Stomach (tissue), 9 donors: ENCODE measurements around the gene HDAC1. TPM values are rescaled to one million over a fixed set of nuclear protein-coding genes. Genes with fewer than 3 reads are reported as not detected.
A peak's percentile ranks its signal among the peaks of the same experiment; 100 is the strongest.

ENCODE experiments used
- DNase-seq, 2 donors: peaks; one replicate each; pipeline versions ENCODE4 v3.0.0 to v3.0.0-alpha.2; 2013 to 2019
- H3K27ac ChIP-seq, 5 donors: fragments of 200-600 bp in 4 of 5; sonication (generic) in 4 of 5; one replicate each; pipeline ENCODE4 v1.5.1; 2013 to 2019; ENCODE audit warnings: mild to moderate bottlenecking in 1 of 5, moderate library complexity in 1 of 5
- H3K27me3 ChIP-seq, 3 donors: fragments of 200-600 bp; sonication (generic); one replicate each; pipeline ENCODE4 v1.5.1; 2017 to 2019; ENCODE audit warnings: mixed run types in 1 of 3
- H3K36me3 ChIP-seq, 4 donors: fragments of 200-600 bp; sonication (generic); 1 replicate in 3 of 4; 2 replicates in 1 of 4; pipeline ENCODE4 v1.5.1; 2016 to 2019
- H3K4me1 ChIP-seq, 4 donors: fragments of 200-600 bp; sonication (generic); one replicate each; pipeline ENCODE4 v1.5.1; 2016 to 2019
- H3K4me3 ChIP-seq, 4 donors: fragments of 200-600 bp; sonication (generic) in 3 of 4; one replicate each; pipeline ENCODE4 v1.5.1; 2016 to 2019; ENCODE audit warnings: mild to moderate bottlenecking in 1 of 4
- H3K9me3 ChIP-seq, 4 donors: fragments of 200-600 bp; sonication (generic); one replicate each; pipeline ENCODE4 v1.5.1; 2016 to 2019
- CTCF ChIP-seq, 7 experiments: fragments of 450-650 bp in 4 of 7; fragments of 200-600 bp in 3 of 7; sonication (generic) in 3 of 7; IDR thresholded peaks; one replicate each; pipeline ENCODE4 v1.5.1; 2016 to 2019; ENCODE audit warnings: antibody characterized with exemption in 7 of 7, control low read depth in 2 of 7, mild to moderate bottlenecking in 1 of 7
- EP300 ChIP-seq: sonication (generic); formaldehyde crosslinking; IDR thresholded peaks from one replicate; pipeline ENCODE4 v1.6.1; 2017; ENCODE audit warnings: antibody characterized with exemption
- POLR2A ChIP-seq, 4 donors: fragments of 450-650 bp; IDR thresholded peaks; one replicate each; pipeline ENCODE4 v1.6.1; 2016; ENCODE audit warnings: antibody characterized with exemption in 4 of 4, control low read depth in 2 of 4, mild to moderate bottlenecking in 1 of 4, moderate library complexity in 1 of 4
- POLR2AphosphoS5 ChIP-seq, 3 donors: sonication (generic); formaldehyde crosslinking; IDR thresholded peaks; one replicate each; pipeline ENCODE4 v1.6.1; 2016; ENCODE audit warnings: antibody characterized with exemption in 3 of 3
- WGBS, 5 donors: extraction: QIAGEN DNeasy Blood & Tissue Kit in 3 of 5; methylation state at CpG; one replicate each; pipeline versions ENCODE4 v1.1.5 to v1.1.7; 2013 to 2018; 5-methylcytosine and 5-hydroxymethylcytosine counted together
- intact Hi-C: fragments of 100-400 bp; cut with DNase I; formaldehyde crosslinking; loops from one replicate; pipeline ENCODE4 v1.15.1; 2023; ENCODE audit warnings: low total_unique reads
- polyA plus RNA-seq, 3 donors: library from polyadenylated mRNA; stranded (reverse); fragments of 200-250 nt; gene quantifications; one replicate each; pipeline ENCODE4 v1.2.3, GENCODE V29; 2013
- total RNA-seq, 5 donors: library from RNA; depleted of rRNA; stranded (reverse); fragments of >200 nt; gene quantifications; one replicate each; pipeline versions ENCODE4 v1.1.0 to v1.2.3, GENCODE V29; 2014 to 2016
- donor health status: healthy with polysubstance abuse.
- donor health status: Bipolar disorder and iron deficiency.
- donor health status: healthy.

HDAC1 gene
- total and polyA plus RNA-seq, 8 donors: 50.7 to 143 (median 71.8) TPM

DNA sequence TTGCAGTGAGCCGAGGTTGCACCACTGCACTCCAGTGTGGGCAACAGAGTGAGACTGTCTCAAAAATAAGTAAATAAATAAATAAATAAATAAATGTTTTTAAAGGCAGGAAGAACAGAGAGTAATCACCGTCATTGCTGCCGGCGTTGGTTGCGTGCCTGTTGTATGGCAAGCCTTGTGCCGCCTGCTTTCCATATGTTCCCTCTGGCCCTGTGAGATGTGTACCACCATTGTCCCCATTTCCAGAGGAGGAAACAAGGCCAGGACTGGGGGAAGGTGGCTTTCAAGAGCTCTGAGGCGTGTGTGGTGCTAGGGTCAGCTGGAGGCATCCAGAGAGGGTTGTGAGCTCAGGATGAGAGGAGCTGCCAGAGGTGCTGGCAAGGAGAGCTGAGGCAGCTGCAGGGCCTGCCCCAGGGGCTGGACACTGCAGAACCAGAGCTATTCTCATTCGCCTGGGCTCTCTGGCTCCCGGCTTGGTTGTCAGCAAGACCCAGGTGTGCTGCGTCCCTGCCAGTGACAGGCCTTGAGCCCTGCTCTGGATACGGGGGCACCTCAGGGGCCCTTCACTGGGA, 49.4 kb downstream of the HDAC1 start:
- Histone ChIP-seq H3K27me3 (no peaks in the 10 kb centered on the region), H3K36me3 (no peaks in the 10 kb centered on the region), H3K9me3 (no peaks in the 10 kb centered on the region), H3K4me3 (no peak overlapping the region), H3K4me1 (peaks cover 19 to 66% (median 36%) of the 10 kb centered on the region in 4 donors), H3K27ac (peak overlapping the region in 2 of 5 donors; percentile 50 to 59)
- DNase-seq: peak in 1 of 2 donors; percentile 11
- intact Hi-C loops: no loop called here
- TF ChIP-seq CTCF (IDR thresholded peaks at IDR 0.05) (no peak), POLR2A (IDR thresholded peaks at IDR 0.05) (no peak), EP300 (no peak), POLR2AphosphoS5 (IDR thresholded peaks at IDR 0.05) (no peak)
- 88 to 97% (median 92%) methylated on average over 11 of the region's 11 CpGs for WGBS, 5 donors

DNA sequence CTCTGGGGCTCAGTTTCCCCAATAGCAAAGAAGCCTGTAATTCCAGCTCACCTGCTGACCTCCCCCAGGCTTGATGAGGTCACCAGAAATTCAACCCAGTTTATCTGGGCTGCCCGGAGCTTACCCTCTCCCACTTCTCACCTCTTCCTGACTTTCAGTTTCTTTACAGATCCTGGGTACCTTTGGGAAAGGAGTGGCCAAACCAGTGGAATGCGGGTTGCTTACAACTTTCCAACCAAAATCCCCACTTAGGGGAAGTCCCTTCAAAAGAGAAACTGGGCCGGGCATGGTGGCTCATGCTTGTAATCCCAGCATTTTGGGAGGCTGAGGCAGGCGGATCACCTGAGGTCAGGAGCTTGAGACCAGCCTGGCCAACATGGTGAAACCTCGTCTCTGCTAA, 50.1 kb downstream of the HDAC1 start:
- Histone ChIP-seq H3K36me3 (no peaks in the 10 kb centered on the region), H3K9me3 (no peaks in the 10 kb centered on the region), H3K4me3 (no peak overlapping the region), H3K27ac (peak overlapping the region in 2 of 5 donors; percentile 50 to 59), H3K27me3 (no peaks in the 10 kb centered on the region), H3K4me1 (peaks cover 14 to 59% (median 29%) of the 10 kb centered on the region in 4 donors)
- peak in 1 of 2 donors; percentile 66 for DNase-seq
- TF ChIP-seq POLR2A (IDR thresholded peaks at IDR 0.05) (no peak), CTCF (IDR thresholded peaks at IDR 0.05) (no peak), EP300 (no peak), POLR2AphosphoS5 (IDR thresholded peaks at IDR 0.05) (no peak)
- intact Hi-C loops: no loop called here
- WGBS, 5 donors: 38 to 61% (median 45%) methylated on average over 5 of the region's 5 CpGs

DNA sequence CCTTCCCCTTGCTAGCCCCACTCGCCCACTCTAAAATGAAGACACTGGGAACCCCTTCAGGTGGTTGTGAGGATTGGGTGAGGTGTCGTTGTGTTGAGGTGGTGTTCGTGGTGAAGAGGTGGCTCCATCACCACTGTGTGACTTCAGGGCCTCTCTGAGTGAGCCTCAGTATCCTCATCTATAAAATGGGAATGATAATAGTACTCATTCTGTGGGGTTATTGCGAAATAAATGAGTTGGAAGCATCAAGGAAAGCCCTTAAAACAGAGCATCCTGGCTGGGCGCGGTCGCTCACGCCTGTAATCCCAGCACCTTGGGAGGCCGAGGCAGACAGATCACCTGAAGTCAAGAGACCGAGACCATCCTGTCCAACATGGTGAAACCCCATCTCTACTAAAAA, 50.8 kb downstream of the HDAC1 start:
- no peaks in the 10 kb centered on the region for H3K36me3 ChIP-seq
- H3K27ac ChIP-seq: peak overlapping the region in 1 of 5 donors; percentile 50
- no peak overlapping the region for H3K4me3 ChIP-seq
- no peak for DNase-seq
- 90 to 94% (median 92%) methylated on average over 10 of the region's 10 CpGs for WGBS, 5 donors
- H3K4me1 ChIP-seq: peaks cover 9 to 52% (median 22%) of the 10 kb centered on the region in 4 donors
- intact Hi-C loops: no loop called here
- H3K27me3 ChIP-seq: no peaks in the 10 kb centered on the region
- no peaks in the 10 kb centered on the region for H3K9me3 ChIP-seq
- TF ChIP-seq POLR2A (IDR thresholded peaks at IDR 0.05) (no peak), POLR2AphosphoS5 (IDR thresholded peaks at IDR 0.05) (no peak), EP300 (no peak), CTCF (IDR thresholded peaks at IDR 0.05) (no peak)

- peaks cover 10 to 49% (median 23%) of the 10 kb centered on the region in 4 donors for H3K4me1 ChIP-seq
- no peak for TF ChIP-seq EP300
- TF ChIP-seq CTCF (IDR thresholded peaks at IDR 0.05): no peak
- TF ChIP-seq POLR2AphosphoS5 (IDR thresholded peaks at IDR 0.05): no peak
- TF ChIP-seq POLR2A (IDR thresholded peaks at IDR 0.05): no peak
- no peaks in the 10 kb centered on the region for H3K9me3 ChIP-seq
- intact Hi-C loops: no loop called here
- no peak overlapping the region for H3K4me3 ChIP-seq
- WGBS, 5 donors: 18 to 21% (median 18%) methylated on average over 8 of the region's 8 CpGs
- peak overlapping the region in 2 of 5 donors; percentile 35 to 42 for H3K27ac ChIP-seq
- no peaks in the 10 kb centered on the region for H3K27me3 ChIP-seq
- peak; percentile 52 to 83 for DNase-seq
- no peaks in the 10 kb centered on the region for H3K36me3 ChIP-seq
Measured at GRCh38 chr1:32345289-32345827, 53.5 kb downstream of the HDAC1 start.
